Measurements from ENCODE around the gene PELI2.

The PELI2 gene

DNA sequence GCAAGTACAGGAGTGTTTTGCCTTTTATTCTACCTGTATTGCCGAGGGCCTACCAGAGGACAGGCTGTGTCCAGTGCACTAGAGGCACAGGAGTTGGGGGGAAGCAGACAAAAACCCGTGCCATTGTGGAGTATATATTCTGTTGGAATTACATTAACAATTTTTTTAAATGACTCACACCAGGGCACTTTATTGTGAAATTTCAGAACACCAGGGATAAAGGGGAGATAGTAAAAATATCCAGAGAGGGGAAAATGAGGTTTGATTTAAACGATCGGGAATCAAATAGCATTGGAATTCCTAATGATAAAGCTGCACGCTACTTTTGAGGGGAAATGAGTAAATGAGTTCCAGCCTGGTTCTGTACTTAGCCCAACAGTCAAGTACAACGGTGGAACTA lies 123.2 kb downstream of the PELI2 start (continued):
- TF ChIP-seq, protein P1, sequence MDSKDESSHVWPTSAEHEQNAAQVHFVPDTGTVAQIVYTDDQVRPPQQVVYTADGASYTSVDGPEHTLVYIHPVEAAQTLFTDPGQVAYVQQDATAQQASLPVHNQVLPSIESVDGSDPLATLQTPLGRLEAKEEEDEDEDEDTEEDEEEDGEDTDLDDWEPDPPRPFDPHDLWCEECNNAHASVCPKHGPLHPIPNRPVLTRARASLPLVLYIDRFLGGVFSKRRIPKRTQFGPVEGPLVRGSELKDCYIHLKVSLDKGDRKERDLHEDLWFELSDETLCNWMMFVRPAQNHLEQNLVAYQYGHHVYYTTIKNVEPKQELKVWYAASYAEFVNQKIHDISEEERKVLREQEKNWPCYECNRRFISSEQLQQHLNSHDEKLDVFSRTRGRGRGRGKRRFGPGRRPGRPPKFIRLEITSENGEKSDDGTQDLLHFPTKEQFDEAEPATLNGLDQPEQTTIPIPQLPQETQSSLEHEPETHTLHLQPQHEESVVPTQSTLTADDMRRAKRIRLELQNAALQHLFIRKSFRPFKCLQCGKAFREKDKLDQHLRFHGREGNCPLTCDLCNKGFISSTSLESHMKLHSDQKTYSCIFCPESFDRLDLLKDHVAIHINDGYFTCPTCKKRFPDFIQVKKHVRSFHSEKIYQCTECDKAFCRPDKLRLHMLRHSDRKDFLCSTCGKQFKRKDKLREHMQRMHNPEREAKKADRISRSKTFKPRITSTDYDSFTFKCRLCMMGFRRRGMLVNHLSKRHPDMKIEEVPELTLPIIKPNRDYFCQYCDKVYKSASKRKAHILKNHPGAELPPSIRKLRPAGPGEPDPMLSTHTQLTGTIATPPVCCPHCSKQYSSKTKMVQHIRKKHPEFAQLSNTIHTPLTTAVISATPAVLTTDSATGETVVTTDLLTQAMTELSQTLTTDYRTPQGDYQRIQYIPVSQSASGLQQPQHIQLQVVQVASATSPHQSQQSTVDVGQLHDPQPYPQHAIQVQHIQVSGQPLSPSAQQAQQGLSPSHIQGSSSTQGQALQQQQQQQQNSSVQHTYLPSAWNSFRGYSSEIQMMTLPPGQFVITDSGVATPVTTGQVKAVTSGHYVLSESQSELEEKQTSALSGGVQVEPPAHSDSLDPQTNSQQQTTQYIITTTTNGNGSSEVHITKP (tag by site-specific recombination; IDR thresholded peaks at IDR 0.05), result no peak
- TF ChIP-seq ZNF658 (tag by site-specific recombination; IDR thresholded peaks at IDR 0.05) (no peak), ZNF174 (tag by site-specific recombination; IDR thresholded peaks at IDR 0.05) (no peak), ZNF571 (tag by site-specific recombination; IDR thresholded peaks at IDR 0.05) (no peak)
- TF ChIP-seq, protein P2, sequence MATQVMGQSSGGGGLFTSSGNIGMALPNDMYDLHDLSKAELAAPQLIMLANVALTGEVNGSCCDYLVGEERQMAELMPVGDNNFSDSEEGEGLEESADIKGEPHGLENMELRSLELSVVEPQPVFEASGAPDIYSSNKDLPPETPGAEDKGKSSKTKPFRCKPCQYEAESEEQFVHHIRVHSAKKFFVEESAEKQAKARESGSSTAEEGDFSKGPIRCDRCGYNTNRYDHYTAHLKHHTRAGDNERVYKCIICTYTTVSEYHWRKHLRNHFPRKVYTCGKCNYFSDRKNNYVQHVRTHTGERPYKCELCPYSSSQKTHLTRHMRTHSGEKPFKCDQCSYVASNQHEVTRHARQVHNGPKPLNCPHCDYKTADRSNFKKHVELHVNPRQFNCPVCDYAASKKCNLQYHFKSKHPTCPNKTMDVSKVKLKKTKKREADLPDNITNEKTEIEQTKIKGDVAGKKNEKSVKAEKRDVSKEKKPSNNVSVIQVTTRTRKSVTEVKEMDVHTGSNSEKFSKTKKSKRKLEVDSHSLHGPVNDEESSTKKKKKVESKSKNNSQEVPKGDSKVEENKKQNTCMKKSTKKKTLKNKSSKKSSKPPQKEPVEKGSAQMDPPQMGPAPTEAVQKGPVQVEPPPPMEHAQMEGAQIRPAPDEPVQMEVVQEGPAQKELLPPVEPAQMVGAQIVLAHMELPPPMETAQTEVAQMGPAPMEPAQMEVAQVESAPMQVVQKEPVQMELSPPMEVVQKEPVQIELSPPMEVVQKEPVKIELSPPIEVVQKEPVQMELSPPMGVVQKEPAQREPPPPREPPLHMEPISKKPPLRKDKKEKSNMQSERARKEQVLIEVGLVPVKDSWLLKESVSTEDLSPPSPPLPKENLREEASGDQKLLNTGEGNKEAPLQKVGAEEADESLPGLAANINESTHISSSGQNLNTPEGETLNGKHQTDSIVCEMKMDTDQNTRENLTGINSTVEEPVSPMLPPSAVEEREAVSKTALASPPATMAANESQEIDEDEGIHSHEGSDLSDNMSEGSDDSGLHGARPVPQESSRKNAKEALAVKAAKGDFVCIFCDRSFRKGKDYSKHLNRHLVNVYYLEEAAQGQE (tag by site-specific recombination; IDR thresholded peaks at IDR 0.05), result no peak
- TF ChIP-seq, protein P3, sequence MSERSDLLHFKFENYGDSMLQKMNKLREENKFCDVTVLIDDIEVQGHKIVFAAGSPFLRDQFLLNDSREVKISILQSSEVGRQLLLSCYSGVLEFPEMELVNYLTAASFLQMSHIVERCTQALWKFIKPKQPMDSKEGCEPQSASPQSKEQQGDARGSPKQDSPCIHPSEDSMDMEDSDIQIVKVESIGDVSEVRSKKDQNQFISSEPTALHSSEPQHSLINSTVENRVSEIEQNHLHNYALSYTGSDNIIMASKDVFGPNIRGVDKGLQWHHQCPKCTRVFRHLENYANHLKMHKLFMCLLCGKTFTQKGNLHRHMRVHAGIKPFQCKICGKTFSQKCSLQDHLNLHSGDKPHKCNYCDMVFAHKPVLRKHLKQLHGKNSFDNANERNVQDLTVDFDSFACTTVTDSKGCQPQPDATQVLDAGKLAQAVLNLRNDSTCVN (tag by site-specific recombination; optimal IDR thresholded peaks at IDR 0.05), result no peak

DNA sequence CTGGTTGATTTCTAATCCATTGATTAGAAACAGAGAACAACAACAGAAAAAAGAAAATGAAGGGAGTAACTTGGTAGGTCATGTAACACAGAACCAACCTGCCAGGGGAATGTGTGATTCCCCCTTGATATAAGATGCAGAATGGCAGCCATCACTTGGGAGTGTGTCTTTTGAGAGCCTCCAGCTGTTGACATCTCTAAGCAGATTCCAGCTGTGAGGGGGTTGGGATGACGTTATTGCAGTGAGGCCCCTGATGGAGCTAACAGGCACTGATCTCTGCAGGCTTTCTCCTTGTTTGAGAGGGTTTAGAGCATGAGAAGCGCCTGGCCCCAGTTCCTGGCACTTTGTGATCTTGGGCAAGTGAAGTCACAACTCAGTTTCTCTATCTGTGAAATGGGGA lies 124.9 kb downstream of the PELI2 start:
- H3K4me3 ChIP-seq (ENCODE audit: low read depth, low read length), result no peak overlapping the region
- CTCF ChIA-PET, result interaction anchor here (1.0 to 1.2 kb wide), 2 partner anchors 8 to 97 kb away, joined by 3 to 4 read pairs; no protein-coding TSS in a partner anchor
- POLR2A ChIA-PET, result no interaction called here
- TF ChIP-seq ZIC2 (tag by site-specific recombination; IDR thresholded peaks at IDR 0.05) (0 out of 2 replicates have a peak, but pooled peaks have one; percentile 11), ZFP3 (tag by site-specific recombination; IDR thresholded peaks at IDR 0.05; ENCODE audit: low read depth) (no peak)
- no peaks in the 10 kb centered on the region for H3K4me1 ChIP-seq (ENCODE audit: control insufficient read depth, insufficient read depth, low read length)
- H3K36me3 ChIP-seq (ENCODE audit: control insufficient read depth in 2 of 2, insufficient read depth in 1 of 2, low read length in 2 of 2), result no peaks in the 10 kb centered on the region
- no peaks in the 10 kb centered on the region for H3K9me3 ChIP-seq (ENCODE audit: control insufficient read depth, insufficient read depth, low read depth, low read length)
- no peak overlapping the region for H3K27ac ChIP-seq (ENCODE audit: extremely low read depth, low read depth, low read length)

DNA sequence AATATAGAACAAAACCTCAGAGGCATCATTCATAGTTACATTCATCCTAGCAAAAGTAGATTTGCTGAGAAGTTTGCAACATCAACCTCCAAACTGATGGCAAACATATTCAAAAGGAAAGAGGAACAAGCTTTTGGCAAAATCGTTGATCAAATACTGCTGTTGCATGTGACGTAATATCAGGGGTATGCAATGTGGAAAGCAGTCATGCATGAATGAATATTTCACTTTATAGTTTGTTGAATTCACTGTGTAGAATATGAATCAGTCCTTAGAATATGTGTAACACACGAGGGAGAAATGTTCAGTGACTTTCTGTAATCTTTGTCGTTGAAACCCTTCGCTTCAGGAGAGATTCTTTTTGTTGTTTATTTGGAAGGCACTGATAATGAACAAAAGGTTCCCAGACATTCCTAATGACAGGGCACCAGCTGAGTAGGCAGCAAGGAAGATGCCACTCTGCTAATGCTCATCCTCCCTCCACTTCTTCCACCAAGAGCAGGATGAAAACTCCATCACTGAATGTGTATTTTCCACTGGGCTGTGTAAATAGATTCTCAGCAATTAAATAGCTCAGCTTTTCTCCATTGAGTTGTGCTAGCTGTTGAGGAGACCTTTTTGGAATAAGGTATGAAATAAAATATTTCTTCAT lies 126.1 kb downstream of the PELI2 start:
- no peak overlapping the region for H3K4me3 ChIP-seq (ENCODE audit: low read depth, low read length)
- ChIA-PET CTCF (interaction anchor here (1.0 kb wide), 1 partner anchor 9 kb away, joined by 3 read pairs; no protein-coding TSS in a partner anchor), POLR2A (no interaction called here)
- no peak overlapping the region for H3K27ac ChIP-seq (ENCODE audit: extremely low read depth, low read depth, low read length)
- TF ChIP-seq ZNF626 (tag by site-specific recombination; IDR thresholded peaks at IDR 0.05), result no peak
- TF ChIP-seq ZNF10 (tag by site-specific recombination; IDR thresholded peaks at IDR 0.05), result no peak
- TF ChIP-seq ZNF654 (tag by site-specific recombination; IDR thresholded peaks at IDR 0.05; ENCODE audit: low read depth), result no peak
- no peak for TF ChIP-seq ZNF707 (tag by site-specific recombination; IDR thresholded peaks at IDR 0.05)
- no peak for TF ChIP-seq ZBTB7A (tag by site-specific recombination; IDR thresholded peaks at IDR 0.05; ENCODE audit: low read depth)
- TF ChIP-seq, protein P4, sequence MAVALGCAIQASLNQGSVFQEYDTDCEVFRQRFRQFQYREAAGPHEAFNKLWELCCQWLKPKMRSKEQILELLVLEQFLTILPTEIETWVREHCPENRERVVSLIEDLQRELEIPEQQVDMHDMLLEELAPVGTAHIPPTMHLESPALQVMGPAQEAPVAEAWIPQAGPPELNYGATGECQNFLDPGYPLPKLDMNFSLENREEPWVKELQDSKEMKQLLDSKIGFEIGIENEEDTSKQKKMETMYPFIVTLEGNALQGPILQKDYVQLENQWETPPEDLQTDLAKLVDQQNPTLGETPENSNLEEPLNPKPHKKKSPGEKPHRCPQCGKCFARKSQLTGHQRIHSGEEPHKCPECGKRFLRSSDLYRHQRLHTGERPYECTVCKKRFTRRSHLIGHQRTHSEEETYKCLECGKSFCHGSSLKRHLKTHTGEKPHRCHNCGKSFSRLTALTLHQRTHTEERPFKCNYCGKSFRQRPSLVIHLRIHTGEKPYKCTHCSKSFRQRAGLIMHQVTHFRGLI (tag by site-specific recombination; IDR thresholded peaks at IDR 0.05), result no peak
- no peak for TF ChIP-seq ZFP3 (tag by site-specific recombination; IDR thresholded peaks at IDR 0.05; ENCODE audit: low read depth)
- TF ChIP-seq ZNF248 (tag by site-specific recombination; IDR thresholded peaks at IDR 0.05), result no peak
- TF ChIP-seq KLF1 (tag by site-specific recombination; IDR thresholded peaks at IDR 0.05), result no peak
- no peak for TF ChIP-seq FEZF1 (tag by site-specific recombination; IDR thresholded peaks at IDR 0.05)
- no peaks in the 10 kb centered on the region for H3K36me3 ChIP-seq (ENCODE audit: control insufficient read depth in 2 of 2, insufficient read depth in 1 of 2, low read length in 2 of 2)
- no peaks in the 10 kb centered on the region for H3K4me1 ChIP-seq (ENCODE audit: control insufficient read depth, insufficient read depth, low read length)
- no peaks in the 10 kb centered on the region for H3K9me3 ChIP-seq (ENCODE audit: control insufficient read depth, insufficient read depth, low read depth, low read length)
